ENCODE results near the gene TAL1.

GRCh38 chr1:47211796-47212269 is 20.2 kb downstream of the TAL1 start:
- TF ChIP-seq CTCF (IDR thresholded peaks at IDR 0.05) (no peak), POLR2A (IDR thresholded peaks at IDR 0.05) (no peak)
